ENCODE results near the gene LRRC47.

DNA sequence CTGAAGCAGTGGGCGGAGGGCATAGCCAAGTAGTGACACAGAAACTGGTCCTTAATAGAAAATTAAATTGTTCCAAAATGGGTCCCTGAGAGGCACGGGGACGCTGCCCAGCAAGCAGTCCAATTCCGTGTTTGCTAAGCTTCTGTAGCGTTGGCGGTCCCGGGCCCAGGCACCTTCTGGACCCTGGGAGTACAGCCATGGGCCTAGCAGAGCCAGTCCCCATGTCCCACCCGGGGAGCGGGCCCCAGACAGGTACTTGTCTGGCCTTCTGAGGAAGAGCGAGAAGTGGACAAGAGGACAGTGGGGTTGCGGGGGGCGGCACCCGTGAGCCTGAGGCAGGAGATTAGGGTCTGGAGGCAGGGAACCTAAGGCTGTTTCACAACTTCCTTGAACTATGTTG is 55.5 kb downstream of the LRRC47 start:
- TF ChIP-seq, protein P1, sequence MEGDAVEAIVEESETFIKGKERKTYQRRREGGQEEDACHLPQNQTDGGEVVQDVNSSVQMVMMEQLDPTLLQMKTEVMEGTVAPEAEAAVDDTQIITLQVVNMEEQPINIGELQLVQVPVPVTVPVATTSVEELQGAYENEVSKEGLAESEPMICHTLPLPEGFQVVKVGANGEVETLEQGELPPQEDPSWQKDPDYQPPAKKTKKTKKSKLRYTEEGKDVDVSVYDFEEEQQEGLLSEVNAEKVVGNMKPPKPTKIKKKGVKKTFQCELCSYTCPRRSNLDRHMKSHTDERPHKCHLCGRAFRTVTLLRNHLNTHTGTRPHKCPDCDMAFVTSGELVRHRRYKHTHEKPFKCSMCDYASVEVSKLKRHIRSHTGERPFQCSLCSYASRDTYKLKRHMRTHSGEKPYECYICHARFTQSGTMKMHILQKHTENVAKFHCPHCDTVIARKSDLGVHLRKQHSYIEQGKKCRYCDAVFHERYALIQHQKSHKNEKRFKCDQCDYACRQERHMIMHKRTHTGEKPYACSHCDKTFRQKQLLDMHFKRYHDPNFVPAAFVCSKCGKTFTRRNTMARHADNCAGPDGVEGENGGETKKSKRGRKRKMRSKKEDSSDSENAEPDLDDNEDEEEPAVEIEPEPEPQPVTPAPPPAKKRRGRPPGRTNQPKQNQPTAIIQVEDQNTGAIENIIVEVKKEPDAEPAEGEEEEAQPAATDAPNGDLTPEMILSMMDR (IDR thresholded peaks at IDR 0.05; ENCODE audit: control extremely low read depth in 1 of 3, insufficient read depth in 1 of 3, low read depth in 1 of 3, low read length in 3 of 3), result no peak
- TF ChIP-seq CHD2 (IDR thresholded peaks at IDR 0.05; ENCODE audit: low read length), result no peak
- TF ChIP-seq KDM1A (IDR thresholded peaks at IDR 0.05; ENCODE audit: borderline replicate concordance, low read length), result no peak
- no peak for TF ChIP-seq CREB1 (IDR thresholded peaks at IDR 0.05)
- TF ChIP-seq ASH2L (IDR thresholded peaks at IDR 0.05; ENCODE audit: low read length), result no peak
- TF ChIP-seq SIN3A (conservative IDR thresholded peaks at IDR 0.05 in 1 of 2, IDR thresholded peaks at IDR 0.05 in 1 of 2; ENCODE audit: low read depth in 1 of 2, low read length in 2 of 2), result no peak

Data from H1 (cell line).